MCF 10A (cell line): ENCODE results near the gene YTHDF1. TPM values are rescaled to one million over a fixed set of nuclear protein-coding genes. Genes with fewer than 3 reads are reported as not detected.

Source experiments
- BruUV-seq: library from RNA; stranded (reverse); fragments of 400-500 nt; replicated peaks from 2 replicates; lab custom pipeline; 2021; lab: Mats Ljungman, UMichigan
- CTCF ChIA-PET: fragments of 300-600 bp; sonication (Branson Sonifier 250); formaldehyde crosslinking; extraction: SDS; loops from one replicate; lab custom pipeline; 2021; ENCODE audit warnings: antibody characterized with exemption, inconsistent platforms; lab: Yijun Ruan, JAX
- POLR2A ChIA-PET: fragments of 300-600, 350-650 bp; sonication (Branson Sonifier 250); formaldehyde crosslinking; extraction: SDS; loops from one replicate; lab custom pipeline; 2020; ENCODE audit warnings: antibody characterized with exemption, inconsistent platforms; lab: Yijun Ruan, JAX
- DNase-seq: peaks from one replicate; pipeline ENCODE4 v3.0.0-alpha.2; 2018; ENCODE audit not compliant: unreplicated experiment
- H3K27ac Mint-ChIP-seq: one replicate; pipeline ENCODE4 v1.8.0; 2022; ENCODE audit warnings: mild to moderate bottlenecking, low read depth, mixed read lengths; ENCODE audit not compliant: unreplicated experiment
- H3K27me3 Mint-ChIP-seq: one replicate; pipeline ENCODE4 v1.8.0; 2022; ENCODE audit warnings: mixed read lengths; ENCODE audit not compliant: insufficient read depth, unreplicated experiment
- H3K36me3 Mint-ChIP-seq: one replicate; pipeline ENCODE4 v1.8.0; 2022; ENCODE audit warnings: mild to moderate bottlenecking, moderate library complexity, mixed read lengths; ENCODE audit not compliant: insufficient read depth, unreplicated experiment
- H3K4me1 Mint-ChIP-seq: one replicate; pipeline ENCODE4 v1.8.0; 2022; ENCODE audit warnings: mixed read lengths; ENCODE audit not compliant: insufficient read depth, unreplicated experiment
- H3K4me3 Mint-ChIP-seq: one replicate; pipeline ENCODE4 v1.8.0; 2022; ENCODE audit warnings: mild to moderate bottlenecking, moderate library complexity, mixed read lengths; ENCODE audit not compliant: unreplicated experiment
- H3K9me3 Mint-ChIP-seq: one replicate; pipeline ENCODE4 v1.8.0; 2022; ENCODE audit warnings: mixed read lengths; ENCODE audit not compliant: unreplicated experiment
- CTCF ChIP-seq: fragments of 200-600 bp; IDR thresholded peaks from one replicate; pipeline ENCODE4 v1.8.0; 2022; ENCODE audit warnings: antibody characterized with exemption, mild to moderate bottlenecking; ENCODE audit not compliant: unreplicated experiment
- intact Hi-C: fragments of 100-400 bp; cut with micrococcal nuclease; formaldehyde crosslinking; loops from 2 replicates; pipeline ENCODE4 v1.14.1; 2022
- total RNA-seq: library from RNA; stranded (reverse); gene quantifications from 2 replicates; pipeline ENCODE4 v1.2.3, GENCODE V29; 2022

Gene YTHDF1
- total RNA-seq, 1 experiment from 2014 or later, result 49.5 TPM

DNA sequence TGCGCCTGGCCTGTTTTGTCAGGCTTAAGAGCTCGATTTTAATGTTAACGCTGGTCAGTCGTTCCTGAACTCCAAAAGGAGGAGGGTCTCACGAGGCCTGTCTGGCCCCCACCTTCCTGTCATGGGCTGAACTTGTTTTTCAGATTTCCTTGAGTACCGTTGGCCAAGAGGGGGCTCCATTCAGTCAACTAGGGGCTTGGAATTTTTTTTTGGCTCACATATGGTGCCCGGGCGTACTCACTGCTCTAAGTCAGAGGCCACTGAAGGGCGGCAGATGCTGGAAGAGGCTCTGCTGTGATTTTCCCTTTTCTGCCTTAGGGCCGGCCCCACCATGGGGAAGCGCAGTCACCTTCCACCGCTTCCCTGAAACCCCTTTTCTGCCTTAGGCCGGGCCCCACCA is 12.9 kb upstream of the YTHDF1 start:
- H3K36me3 Mint-ChIP-seq, result no peaks in the 10 kb centered on the region
- peaks cover 9% of the 10 kb centered on the region for H3K4me1 Mint-ChIP-seq
- peaks cover 44% of the 10 kb centered on the region for H3K27me3 Mint-ChIP-seq
- ChIA-PET POLR2A (no interaction called here), CTCF (interaction anchor here (0.7 to 1.0 kb wide), 2 partner anchors 21 to 30 kb away, joined by 3 read pairs; no protein-coding TSS in a partner anchor)
- intact Hi-C loops, result no loop called here
- no TSS peak for BruUV-seq
- DNase-seq, result no peak
- no peaks in the 10 kb centered on the region for H3K9me3 Mint-ChIP-seq
- no peak overlapping the region for H3K4me3 Mint-ChIP-seq
- TF ChIP-seq CTCF, result no peak
- H3K27ac Mint-ChIP-seq, result no peak overlapping the region

DNA sequence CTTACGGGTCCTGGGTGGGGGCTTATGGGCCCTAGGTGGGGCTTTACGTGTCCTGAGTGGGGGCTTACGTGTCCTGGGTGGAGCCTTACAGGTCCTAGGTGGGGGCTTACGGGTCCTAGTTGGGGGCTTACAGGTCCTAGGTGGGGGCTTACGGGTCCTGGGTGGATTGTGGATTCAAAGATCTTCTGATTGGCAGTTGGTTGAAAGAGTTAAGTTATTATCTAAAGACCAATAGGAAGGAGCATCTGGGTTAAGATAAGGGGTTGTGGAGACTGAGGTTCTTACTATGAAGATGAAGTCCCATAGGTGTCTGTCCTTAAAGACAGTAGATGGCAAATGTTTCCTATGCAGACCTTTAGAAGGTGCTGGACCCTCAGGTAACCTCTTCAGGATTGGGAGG is 11.3 kb upstream of the YTHDF1 start:
- Mint-ChIP-seq H3K27me3 (peaks cover 36% of the 10 kb centered on the region), H3K4me3 (no peak overlapping the region), H3K27ac (no peak overlapping the region), H3K9me3 (no peaks in the 10 kb centered on the region), H3K36me3 (no peaks in the 10 kb centered on the region), H3K4me1 (peaks cover 9% of the 10 kb centered on the region)
- TF ChIP-seq CTCF, result no peak
- BruUV-seq, result no TSS peak
- intact Hi-C loops, result no loop called here
- DNase-seq, result no peak
- ChIA-PET POLR2A (no interaction called here), CTCF (interaction anchor here (0.6 to 1.1 kb wide), 2 partner anchors 154 to 414 kb away, joined by 3 read pairs; no protein-coding TSS in a partner anchor)

GRCh38 chr20:63226042-63226943 is 10.4 kb upstream of the YTHDF1 start:
- TF ChIP-seq CTCF, result no peak
- DNase-seq, result peak; percentile 42
- no peaks in the 10 kb centered on the region for H3K36me3 Mint-ChIP-seq
- H3K4me1 Mint-ChIP-seq, result peaks cover 9% of the 10 kb centered on the region
- intact Hi-C loops, result no loop called here
- no peak overlapping the region for H3K27ac Mint-ChIP-seq
- H3K9me3 Mint-ChIP-seq, result no peaks in the 10 kb centered on the region
- H3K27me3 Mint-ChIP-seq, result peaks cover 27% of the 10 kb centered on the region
- ChIA-PET POLR2A (interaction anchor here (1.5 kb wide), 1 partner anchor 10 kb away, joined by 4 read pairs; no protein-coding TSS in a partner anchor), CTCF (interaction anchor here (0.6 to 4.9 kb wide), 6 partner anchors 8 to 252 kb away, joined by 3 to 115 read pairs (median 66); partner anchors contain the start of genes BIRC7, NKAIN4 and YTHDF1)
- no peak overlapping the region for H3K4me3 Mint-ChIP-seq
- BruUV-seq, result no TSS peak

DNA sequence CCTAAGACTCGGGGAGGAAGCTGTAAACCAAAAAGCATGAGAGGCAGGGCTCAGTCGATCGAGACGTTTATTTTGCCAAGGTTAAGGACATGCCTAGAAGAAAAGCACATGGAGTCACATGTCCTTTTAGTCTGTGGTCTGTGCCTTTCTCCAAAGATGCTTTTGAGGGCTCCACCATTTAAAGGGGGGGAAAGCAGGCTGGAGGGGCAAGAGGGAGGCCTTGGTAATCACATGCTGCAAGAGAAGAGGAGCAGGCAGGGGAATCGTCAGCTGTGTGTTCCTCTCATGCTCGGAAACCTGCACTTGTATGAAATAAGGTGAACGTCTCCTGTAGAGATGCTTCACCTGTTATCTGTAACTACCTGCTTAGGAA is 9.1 kb upstream of the YTHDF1 start:
- H3K36me3 Mint-ChIP-seq, result no peaks in the 10 kb centered on the region
- intact Hi-C loops, result no loop called here
- H3K27ac Mint-ChIP-seq, result no peak overlapping the region
- H3K4me3 Mint-ChIP-seq, result no peak overlapping the region
- DNase-seq, result no peak
- H3K27me3 Mint-ChIP-seq, result peaks cover 27% of the 10 kb centered on the region
- ChIA-PET POLR2A (interaction anchor here (0.7 to 3.3 kb wide), 5 partner anchors 8 to 296 kb away, joined by 3 to 14 read pairs (median 5); partner anchors contain the start of gene ARFGAP1), CTCF (interaction anchor here (0.6 to 4.9 kb wide), 20 partner anchors 9 to 1021 kb away, joined by 3 to 115 read pairs (median 10); partner anchors contain the start of genes ARFGAP1, BIRC7, NKAIN4 and YTHDF1)
- no peaks in the 10 kb centered on the region for H3K9me3 Mint-ChIP-seq
- BruUV-seq, result no TSS peak
- TF ChIP-seq CTCF, result no peak
- H3K4me1 Mint-ChIP-seq, result peaks cover 9% of the 10 kb centered on the region
